ACC112 (cell line): ENCODE measurements around the gene TIMM50.
A peak's percentile ranks its signal among the peaks of the same experiment; 100 is the strongest.

ENCODE experiments used
- H2AFZ ChIP-seq: fragments of 200-600 bp; sonication (generic); one replicate; pipeline ENCODE4 v1.6.0; 2017; ENCODE audit warnings: antibody characterized with exemption, low read length; ENCODE audit not compliant: unreplicated experiment
- H3K27ac ChIP-seq: fragments of 200-600 bp; sonication (generic); 2 replicates; pipeline ENCODE4 v1.5.1; 2014; ENCODE audit warnings: low read depth, mild to moderate bottlenecking, antibody characterized with exemption, low read length, moderate library complexity
- H3K27me3 ChIP-seq: fragments of 200-600 bp; sonication (generic); 2 replicates; pipeline ENCODE4 v1.6.1; 2014; ENCODE audit warnings: mild to moderate bottlenecking, antibody characterized with exemption, low read length, moderate library complexity, mixed read lengths; ENCODE audit not compliant: insufficient read depth
- H3K36me3 ChIP-seq: fragments of 200-600 bp; sonication (generic); 2 replicates; pipeline ENCODE4 v1.6.1; 2016; ENCODE audit warnings: mild to moderate bottlenecking, antibody characterized with exemption, low read length, moderate library complexity, mixed read lengths; ENCODE audit not compliant: insufficient read depth
- H3K4me1 ChIP-seq: fragments of 200-600 bp; sonication (generic); one replicate; pipeline ENCODE4 v1.6.1; 2016; ENCODE audit warnings: low read length, mixed read lengths; ENCODE audit not compliant: insufficient read depth, unreplicated experiment, control insufficient read depth
- H3K4me3 ChIP-seq: fragments of 200-600 bp; sonication (generic); 2 replicates; pipeline ENCODE4 v1.5.1; 2014; ENCODE audit warnings: mild to moderate bottlenecking, low read depth, low read length
- H3K79me2 ChIP-seq: fragments of 200-600 bp; sonication (generic); one replicate; pipeline ENCODE4 v1.6.0; 2016; ENCODE audit warnings: low read length; ENCODE audit not compliant: control insufficient read depth, unreplicated experiment, insufficient read depth

Gene TIMM50

DNA sequence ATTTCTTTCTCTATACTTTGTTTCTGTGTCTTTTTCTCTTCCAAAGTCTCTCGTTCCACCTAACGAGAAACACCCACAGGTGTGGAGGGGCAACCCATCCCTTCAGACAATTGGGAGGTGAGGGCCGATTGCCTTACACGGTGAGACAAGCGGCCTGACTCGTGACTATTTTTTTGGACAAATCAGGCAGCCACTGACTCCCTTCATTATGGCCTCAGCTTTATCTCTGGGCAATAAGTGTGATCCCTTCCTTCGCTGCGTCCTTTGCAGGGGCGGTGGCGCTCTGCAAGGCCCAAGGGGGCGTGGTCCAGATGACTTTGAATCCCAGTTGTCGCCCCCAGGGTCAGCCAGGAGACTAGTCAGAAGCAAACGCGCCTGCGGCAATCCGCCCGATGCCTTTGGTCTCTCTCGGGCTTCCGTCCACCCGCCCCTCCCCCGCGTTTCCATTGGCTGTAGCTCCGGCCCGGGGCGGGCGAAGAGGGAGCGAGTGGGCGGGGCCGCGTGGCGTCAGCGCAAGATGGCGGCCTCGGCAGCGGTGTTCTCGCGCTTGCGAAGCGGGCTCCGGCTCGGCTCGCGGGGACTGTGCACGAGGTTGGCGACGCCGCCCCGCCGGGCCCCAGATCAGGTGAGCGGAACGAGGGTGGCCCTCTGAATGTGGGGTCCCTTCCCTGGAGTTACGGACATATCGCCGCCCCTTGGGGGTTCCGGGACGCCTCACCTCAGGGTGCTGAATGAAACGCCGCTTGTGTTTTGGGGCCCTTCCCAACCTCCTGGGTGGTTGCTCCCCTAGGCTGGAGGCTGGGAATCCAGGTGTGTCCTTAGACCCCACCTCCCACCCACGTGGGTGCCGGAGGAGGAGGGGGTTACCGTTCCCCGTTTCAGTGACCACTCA, at the start of gene TIMM50:
TIMM50 (plus strand) TSS at position 502 of the 892 bp plus-strand sequence; CDS start at position 518, 16 bp downstream.
- H3K36me3 ChIP-seq: no peaks in the 10 kb centered on the region
- H3K27ac ChIP-seq: peak within 1 kb of the TSS; percentile 70; the same call in 1 of the 2 replicates
- H3K4me1 ChIP-seq: peaks cover 5% of the 10 kb centered on the region
- H3K79me2 ChIP-seq: peaks cover 15% of the 10 kb centered on the region
- H2AFZ ChIP-seq: peak within 1 kb of the TSS; percentile 57
- peak within 1 kb of the TSS; percentile 95 for H3K4me3 ChIP-seq
- no peaks in the 10 kb centered on the region for H3K27me3 ChIP-seq

DNA sequence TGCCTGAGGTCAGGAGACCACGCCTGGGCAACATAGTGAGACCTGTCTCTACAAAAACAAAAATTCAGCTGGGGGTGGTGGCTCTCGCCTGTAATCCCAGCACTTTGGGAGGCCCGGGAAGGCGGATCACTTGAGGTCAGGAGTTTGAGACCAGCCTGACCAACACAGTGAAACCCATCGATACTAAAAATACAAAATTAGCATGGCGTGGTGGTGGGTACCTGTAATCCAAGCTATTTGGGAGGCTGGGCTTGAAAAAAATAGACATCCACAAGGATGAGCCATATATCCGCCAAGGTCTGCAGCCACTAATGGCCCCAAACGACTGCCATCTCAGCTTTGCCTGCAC, 48.0 kb upstream of the TIMM50 start:
- peaks cover 19% of the 10 kb centered on the region for H3K4me1 ChIP-seq

DNA sequence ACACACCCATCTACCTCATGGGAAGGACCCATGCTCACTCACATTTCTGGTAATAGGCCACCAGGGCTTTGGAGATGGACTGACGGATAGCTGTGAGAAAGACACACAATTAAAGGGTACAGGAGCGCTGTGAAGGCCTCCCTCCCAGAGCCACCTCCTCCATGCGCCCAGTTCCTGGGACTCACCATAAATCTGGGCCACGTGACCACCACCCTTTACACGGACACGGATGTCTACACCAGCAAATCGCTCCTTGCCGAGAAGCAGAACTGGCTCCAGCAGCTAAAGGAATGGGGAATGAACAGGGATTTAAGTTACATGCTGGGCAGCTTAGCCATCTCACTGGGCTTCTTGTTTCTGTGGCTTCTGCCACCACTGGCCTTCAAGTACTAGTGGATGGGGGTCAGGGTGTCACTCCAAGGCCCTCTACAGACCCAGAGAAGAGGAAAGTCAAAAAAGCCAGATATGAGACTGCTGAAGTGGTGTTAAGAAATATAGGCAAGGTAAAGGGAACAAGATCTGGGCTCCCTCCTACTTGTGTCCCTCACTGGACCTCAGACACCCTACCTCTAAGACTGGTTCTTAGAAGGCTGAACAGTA, 47.1 kb upstream of the TIMM50 start:
- Histone ChIP-seq H2AFZ (no peak overlapping the region), H3K4me1 (peaks cover 14% of the 10 kb centered on the region), H3K27me3 (no peaks in the 10 kb centered on the region), H3K4me3 (peak overlapping the region; percentile 92), H3K27ac (peak overlapping the region; percentile 62), H3K36me3 (peaks cover 18% of the 10 kb centered on the region; the same call in 1 of the 2 replicates), H3K79me2 (peaks cover 25% of the 10 kb centered on the region)

More for the DNA sequence above, 48.0 kb upstream of the TIMM50 start:
- Histone ChIP-seq H3K79me2 (peaks cover 25% of the 10 kb centered on the region), H3K4me3 (no peak overlapping the region), H2AFZ (no peak overlapping the region), H3K27me3 (no peaks in the 10 kb centered on the region), H3K27ac (no peak overlapping the region), H3K36me3 (peaks cover 18% of the 10 kb centered on the region; the same call in 1 of the 2 replicates)

DNA sequence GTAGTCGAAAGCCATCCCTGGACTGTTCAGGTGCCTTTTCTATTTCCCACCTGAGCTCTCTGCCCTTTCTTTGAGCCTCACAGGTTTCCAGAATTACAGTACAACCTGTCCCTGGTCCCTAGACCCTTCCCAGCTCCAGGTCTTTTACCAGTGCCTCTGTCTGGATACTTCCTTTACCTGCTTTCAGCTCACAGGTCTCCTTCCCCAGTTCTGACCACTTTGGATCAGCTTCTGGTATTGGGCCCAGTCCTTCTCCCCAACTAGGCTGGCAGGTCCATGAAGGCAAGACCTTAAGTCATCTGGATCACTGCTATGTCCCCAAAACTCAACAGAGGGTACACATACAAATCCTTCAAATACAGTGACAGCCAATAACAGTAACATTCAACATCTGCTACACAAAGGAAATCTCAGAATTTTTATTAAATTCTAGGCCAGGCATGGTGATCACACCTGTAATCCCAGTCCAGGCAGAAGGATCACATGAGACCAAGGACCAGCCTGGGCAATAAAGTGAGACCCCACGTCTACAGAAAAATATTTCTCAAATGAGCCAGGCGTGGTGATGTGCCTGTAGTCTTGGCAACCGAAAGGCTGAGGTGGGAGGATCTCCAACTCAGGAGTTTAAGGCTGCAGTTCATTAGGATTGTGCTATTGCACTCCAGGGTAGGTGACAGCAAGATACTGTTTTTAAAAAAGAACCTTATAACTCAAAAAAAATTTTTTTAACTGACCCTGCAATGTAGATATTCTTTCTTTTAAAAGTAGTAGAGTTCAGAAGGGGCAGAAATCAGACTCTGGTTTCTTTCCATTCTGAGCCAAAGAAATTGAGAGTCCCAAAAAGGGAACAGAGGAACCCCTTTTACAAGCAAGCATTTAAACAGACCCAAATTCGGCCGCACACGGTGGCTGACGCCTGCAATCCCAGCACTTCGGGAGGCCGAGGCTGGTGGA, 46.2 kb upstream of the TIMM50 start:
- Histone ChIP-seq H2AFZ (no peak overlapping the region), H3K36me3 (peaks cover 18% of the 10 kb centered on the region; the same call in 1 of the 2 replicates), H3K27me3 (no peaks in the 10 kb centered on the region), H3K79me2 (peaks cover 25% of the 10 kb centered on the region), H3K4me1 (peaks cover 11% of the 10 kb centered on the region), H3K27ac (peak overlapping the region; percentile 62), H3K4me3 (peak overlapping the region; percentile 92)

DNA sequence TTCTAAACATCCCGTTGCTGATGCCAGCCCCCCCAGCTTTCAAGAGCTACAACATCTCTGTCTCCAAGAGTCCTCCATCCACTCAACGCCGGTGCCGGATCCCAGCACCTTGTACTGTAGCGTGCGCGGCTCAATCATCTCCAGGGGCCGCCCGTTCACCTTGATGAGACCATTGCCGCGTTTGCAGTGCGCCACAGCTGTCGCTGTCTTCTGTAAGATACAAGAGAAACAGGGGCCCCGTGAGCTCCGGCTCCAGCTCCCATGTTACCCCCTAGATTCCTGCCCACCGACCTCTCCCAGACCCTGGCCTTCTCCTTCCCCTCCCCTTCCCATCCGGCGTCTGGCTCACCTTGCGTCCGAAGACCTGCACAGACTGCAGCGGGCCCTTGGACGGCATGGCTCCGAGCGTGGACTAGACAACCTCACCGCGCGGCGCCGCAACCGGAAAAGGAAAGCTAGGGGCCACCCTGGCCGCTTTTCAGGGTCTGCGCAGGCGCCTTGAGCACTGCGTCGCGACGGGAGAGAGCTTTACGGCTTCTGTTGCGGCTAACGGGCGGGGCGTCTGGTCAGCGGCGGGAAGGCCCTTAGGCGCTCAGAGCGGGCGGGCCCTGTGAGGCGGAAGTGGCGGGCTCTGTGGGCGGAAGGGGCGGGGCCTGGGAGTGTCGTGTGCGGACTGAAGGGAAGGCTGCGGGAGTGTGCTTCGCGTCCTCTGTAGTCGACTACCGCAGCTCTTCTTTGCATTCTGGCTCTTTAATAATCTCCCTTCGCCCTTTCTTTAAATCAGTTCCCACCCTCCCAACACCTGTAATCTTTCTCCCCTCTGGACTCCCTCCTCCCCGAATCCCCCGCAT, 44.9 kb upstream of the TIMM50 start, which contains the start of gene RPS16:
RPS16 (minus strand) TSS at position 451 of the 851 bp plus-strand sequence; CDS start at position 397, 54 bp downstream.
- no peaks in the 10 kb centered on the region for H3K27me3 ChIP-seq
- peaks cover 18% of the 10 kb centered on the region; the same call in 1 of the 2 replicates for H3K36me3 ChIP-seq
- peak within 1 kb of the TSS; percentile 92 for H3K4me3 ChIP-seq
- H3K4me1 ChIP-seq: peaks cover 11% of the 10 kb centered on the region
- peaks cover 25% of the 10 kb centered on the region for H3K79me2 ChIP-seq
- peak within 1 kb of the TSS; percentile 73 for H3K27ac ChIP-seq
- no peak within 1 kb of the TSS for H2AFZ ChIP-seq

DNA sequence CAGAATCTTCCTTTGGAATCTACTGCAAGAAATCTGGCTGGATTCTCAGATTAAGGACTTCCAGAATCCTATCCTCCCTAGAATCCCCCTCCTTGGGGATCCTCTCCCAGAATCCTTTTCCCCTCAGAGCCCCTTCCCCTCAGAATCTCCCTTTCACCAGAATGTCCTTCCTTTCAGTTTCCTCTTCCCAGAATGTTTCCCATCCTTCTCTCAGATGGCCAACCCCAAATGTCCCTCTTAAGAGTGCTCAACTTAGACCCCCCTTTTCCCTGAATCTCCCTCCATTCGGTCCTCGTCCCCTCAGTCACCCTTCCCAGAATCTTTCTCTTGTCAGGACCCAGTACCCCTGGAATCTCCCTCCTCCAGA, 44.3 kb upstream of the TIMM50 start:
- H2AFZ ChIP-seq: no peak overlapping the region
- H3K36me3 ChIP-seq: peaks cover 18% of the 10 kb centered on the region; the same call in 1 of the 2 replicates
- H3K27me3 ChIP-seq: no peaks in the 10 kb centered on the region
- H3K4me3 ChIP-seq: peak overlapping the region; percentile 92
- H3K27ac ChIP-seq: peak overlapping the region; percentile 47
- peaks cover 11% of the 10 kb centered on the region for H3K4me1 ChIP-seq
- H3K79me2 ChIP-seq: peaks cover 25% of the 10 kb centered on the region

DNA sequence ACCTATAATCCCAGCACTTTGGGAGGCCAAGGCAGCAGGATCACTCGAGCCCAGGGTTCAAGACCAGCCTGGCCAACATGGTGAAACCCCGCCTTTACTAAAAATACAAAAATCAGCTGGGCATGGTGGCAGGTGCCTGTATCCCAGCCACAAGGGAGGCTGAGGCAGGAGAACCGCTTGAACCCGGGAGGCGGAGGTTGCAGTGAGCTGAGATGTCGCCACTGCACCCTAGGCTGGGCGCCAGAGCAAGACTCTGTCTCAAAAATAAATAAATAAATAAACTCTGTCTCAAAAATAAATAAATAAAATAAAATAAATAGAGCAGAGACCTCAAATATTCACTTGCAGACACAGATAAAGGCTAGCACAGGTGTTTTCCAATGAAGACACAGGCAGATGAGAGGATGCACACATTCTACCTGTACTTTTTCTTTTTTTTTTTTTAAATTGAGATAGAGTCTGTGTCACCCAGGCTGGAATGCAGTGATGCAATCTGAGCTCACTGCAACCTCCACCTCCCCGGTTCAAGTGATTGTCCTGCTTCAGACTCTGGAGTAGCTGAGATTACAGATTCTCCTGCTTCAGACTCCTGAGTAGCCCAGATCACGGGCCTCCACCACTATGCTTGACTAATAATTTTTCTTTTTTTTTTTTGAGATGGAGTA, 42.2 kb upstream of the TIMM50 start:
- Histone ChIP-seq H3K27ac (no peak overlapping the region), H3K36me3 (peaks cover 12% of the 10 kb centered on the region; the same call in 1 of the 2 replicates), H3K4me1 (peaks cover 10% of the 10 kb centered on the region), H3K27me3 (no peaks in the 10 kb centered on the region), H3K4me3 (no peak overlapping the region), H3K79me2 (peaks cover 23% of the 10 kb centered on the region), H2AFZ (no peak overlapping the region)

DNA sequence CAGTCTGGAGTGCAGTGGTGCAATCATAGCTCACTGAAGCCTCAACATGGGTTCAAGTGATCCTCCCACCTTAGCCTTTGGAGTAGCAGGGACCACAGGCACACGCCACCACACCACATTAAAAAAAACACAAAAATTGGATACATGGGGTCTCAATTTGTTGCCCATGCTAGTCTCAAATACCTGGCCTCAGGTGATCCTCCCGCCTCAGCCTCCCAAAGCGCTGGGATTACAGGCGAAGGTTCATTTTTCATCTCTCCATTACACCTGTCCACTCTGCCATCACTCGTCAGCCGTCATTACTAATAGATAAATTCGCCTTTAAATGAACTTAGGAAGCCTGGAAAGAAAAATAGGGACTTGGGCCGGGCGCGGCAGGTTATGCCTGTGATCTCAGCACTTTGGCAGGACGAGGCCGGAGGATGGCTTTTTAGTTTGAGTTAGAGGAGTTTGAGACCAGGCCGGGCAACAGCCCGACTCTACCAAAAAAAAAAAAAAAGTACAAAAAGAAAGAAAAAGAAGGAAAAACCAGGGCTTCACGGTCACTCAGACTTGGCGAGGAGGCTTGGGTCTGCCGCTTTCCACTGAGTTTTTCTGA, 35.9 kb upstream of the TIMM50 start:
- Histone ChIP-seq H3K79me2 (peaks cover 50% of the 10 kb centered on the region), H3K27me3 (no peaks in the 10 kb centered on the region), H3K27ac (peak overlapping the region; percentile 89), H3K4me1 (peaks cover 15% of the 10 kb centered on the region), H3K36me3 (no peaks in the 10 kb centered on the region), H3K4me3 (peak overlapping the region; percentile 98), H2AFZ (peak overlapping the region; percentile 65)
